22Rv1 (cell line): Measurements from ENCODE around the gene GSC.

Experiments used
- H3K27ac ChIP-seq: fragments of 450-650 bp; 2 replicates; pipeline ENCODE4 v1.5.1; 2017
- CTCF ChIP-seq: fragments of 450-650 bp; IDR thresholded peaks from 2 replicates; pipeline ENCODE4 v1.5.1; 2017; ENCODE audit warnings: mild to moderate bottlenecking
- ZFX ChIP-seq: fragments of 450-650 bp; IDR thresholded peaks from 2 replicates; pipeline ENCODE4 v1.6.1; 2017; ENCODE audit warnings: antibody characterized with exemption, borderline replicate concordance

The GSC gene

GRCh38 chr14:94796278-94796677 is 26.4 kb upstream of the GSC start:
- TF ChIP-seq CTCF (no peak), ZFX (no peak)
- no peak overlapping the region for H3K27ac ChIP-seq

- H3K27ac ChIP-seq = no peak overlapping the region
- TF ChIP-seq ZFX (no peak), CTCF (no peak)
Measured at GRCh38 chr14:94795372-94795771, 25.5 kb upstream of the GSC start.

GRCh38 chr14:94793901-94794300 is 24.0 kb upstream of the GSC start:
- TF ChIP-seq CTCF = no peak
- TF ChIP-seq ZFX = no peak
- no peak overlapping the region for H3K27ac ChIP-seq

- H3K27ac ChIP-seq = no peak overlapping the region
- TF ChIP-seq ZFX (no peak), CTCF (no peak)
Measured at GRCh38 chr14:94787655-94788054, 17.7 kb upstream of the GSC start.

DNA sequence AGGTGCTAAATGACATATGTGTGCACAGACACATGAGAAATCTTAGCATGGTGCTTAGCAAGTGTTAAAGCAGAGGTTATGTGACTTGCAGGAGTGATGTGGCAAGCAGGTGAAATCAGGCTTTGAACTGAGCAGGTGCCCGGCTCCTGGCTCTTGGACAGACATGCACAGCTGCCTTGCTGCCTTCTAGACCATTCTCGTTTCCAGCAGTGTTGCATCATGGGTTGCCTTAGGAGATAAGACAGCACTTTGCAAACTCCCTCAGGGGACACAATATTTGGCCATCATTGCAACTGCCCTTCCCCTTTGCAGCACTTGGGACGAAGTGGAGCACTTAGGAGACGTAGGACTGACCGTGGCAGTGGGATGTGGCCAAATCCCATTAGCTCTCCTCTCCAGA is 17.2 kb upstream of the GSC start:
- TF ChIP-seq CTCF (no peak), ZFX (no peak)
- no peak overlapping the region for H3K27ac ChIP-seq

GRCh38 chr14:94780536-94781399 is 10.9 kb upstream of the GSC start:
- no peak overlapping the region for H3K27ac ChIP-seq
- TF ChIP-seq CTCF (no peak), ZFX (no peak)

DNA sequence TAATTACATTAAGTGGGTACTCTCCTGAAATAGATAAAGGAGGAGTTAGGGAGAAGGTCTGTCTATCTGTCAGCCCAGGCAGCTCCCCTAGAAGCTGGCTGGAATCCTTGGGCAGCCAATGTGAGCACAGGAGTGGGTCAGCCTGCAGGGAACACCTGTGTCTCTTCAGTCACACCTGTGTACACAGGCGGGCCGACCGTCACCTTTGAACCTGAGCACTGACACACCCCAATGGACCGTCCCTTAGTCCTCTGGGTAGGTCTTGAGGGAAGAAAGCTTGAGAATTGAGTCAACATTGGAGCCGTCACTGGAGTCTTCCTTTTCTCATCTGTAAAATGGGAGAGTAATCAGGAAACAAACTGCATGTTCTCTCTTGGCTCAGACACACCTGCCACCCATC is 9.8 kb upstream of the GSC start:
- TF ChIP-seq ZFX (no peak), CTCF (no peak)

More for the DNA sequence above, 9.8 kb upstream of the GSC start:
- no peak overlapping the region for H3K27ac ChIP-seq
